ENCODE results near the gene SYCE1L. TPM values are rescaled to one million over a fixed set of nuclear protein-coding genes. Genes with fewer than 3 reads are reported as not detected.

Gene SYCE1L
- polyA plus RNA-seq, 2 of the 4 experiments (the other 2 are of a cell fraction): 1.4 to 6.6 TPM

GRCh38 chr16:77223184-77223583 is 24.0 kb downstream of the SYCE1L start (continued):
- TF ChIP-seq HOXA7 (CRISPR knock-in tag; IDR thresholded peaks at IDR 0.05) (no peak), TFCP2L1 (CRISPR knock-in tag; IDR thresholded peaks at IDR 0.05) (no peak)

GRCh38 chr16:77225182-77225581 is 26.0 kb downstream of the SYCE1L start:
- ATAC-seq (no peak), FAIRE-seq (no peak), DNase-seq (ENCODE audit: low read depth in 1 of 2, low spot score in 1 of 2) (no peak)
- Histone ChIP-seq H3K9me3 (no peaks in the 10 kb centered on the region), H3K4me1 (peaks cover 23% of the 10 kb centered on the region), H3K4me2 (no peak overlapping the region), H3K27ac (no peak overlapping the region), H3K4me3 (no peak overlapping the region)
- ChIA-PET CTCF (no interaction called here), POLR2A (no interaction called here)
- 96% methylated on average over 3 of the region's 3 CpGs for WGBS (ENCODE audit: missing lambda C conversion rate)
- TF ChIP-seq NFE2L2 (conservative IDR thresholded peaks at IDR 0.05; ENCODE audit: low read length) (no peak), HMGXB4 (CRISPR knock-in tag; IDR thresholded peaks at IDR 0.05; ENCODE audit: borderline replicate concordance) (no peak), SMC3 (IDR thresholded peaks at IDR 0.05) (no peak), POLR2AphosphoS2 (conservative IDR thresholded peaks at IDR 0.05; ENCODE audit: low read length) (no peak), PHF8 (IDR thresholded peaks at IDR 0.05; ENCODE audit: borderline replicate concordance, low read depth) (no peak), HOXB5 (CRISPR knock-in tag; IDR thresholded peaks at IDR 0.05) (no peak), MAFK (IDR thresholded peaks at IDR 0.05; ENCODE audit: partially characterized antibody) (no peak), POLR2A (IDR thresholded peaks at IDR 0.05; ENCODE audit: low read length) (no peak), FOSL2 (IDR thresholded peaks at IDR 0.05) (no peak), FOSL2 (CRISPR knock-in tag; IDR thresholded peaks at IDR 0.05) (no peak), HES2 (IDR thresholded peaks at IDR 0.05) (no peak), ZNF302 (CRISPR knock-in tag; IDR thresholded peaks at IDR 0.05) (no peak), RNF2 (IDR thresholded peaks at IDR 0.05; ENCODE audit: borderline replicate concordance, low read depth) (no peak), CBX2 (IDR thresholded peaks at IDR 0.05; ENCODE audit: borderline replicate concordance, low read depth) (no peak)

GRCh38 chr16:77227745-77228144 is 28.5 kb downstream of the SYCE1L start:
- H3K4me2 ChIP-seq: no peak overlapping the region

More at GRCh38 chr16:77227745-77228144, 28.5 kb downstream of the SYCE1L start:
- FAIRE-seq (no peak), DNase-seq (ENCODE audit: low read depth in 1 of 2, low spot score in 1 of 2) (no peak), ATAC-seq (no peak)
- ChIA-PET CTCF (interaction anchor here (0.8 to 18.1 kb wide), 2 partner anchors 9 to 356 kb away, joined by 3 to 475 read pairs; no protein-coding TSS in a partner anchor), POLR2A (no interaction called here)
- no peak for TF ChIP-seq RFX5 (IDR thresholded peaks at IDR 0.05)
- no peak for TF ChIP-seq E2F6 (IDR thresholded peaks at IDR 0.05; ENCODE audit: borderline replicate concordance, low read depth)
- no peak for TF ChIP-seq ZC3H11A (IDR thresholded peaks at IDR 0.05)
- no peak for TF ChIP-seq HOXB5 (CRISPR knock-in tag; IDR thresholded peaks at IDR 0.05)
- no peak for TF ChIP-seq RNF2 (IDR thresholded peaks at IDR 0.05; ENCODE audit: borderline replicate concordance, low read depth)
- no peak for TF ChIP-seq TP53 (CRISPR knock-in tag; IDR thresholded peaks at IDR 0.05)
- no peak for TF ChIP-seq HES2 (IDR thresholded peaks at IDR 0.05)
- TF ChIP-seq JUN (IDR thresholded peaks at IDR 0.05): no peak
- TF ChIP-seq CBX2 (IDR thresholded peaks at IDR 0.05; ENCODE audit: borderline replicate concordance, low read depth): no peak
- no peak for TF ChIP-seq REST (IDR thresholded peaks at IDR 0.05)
- TF ChIP-seq EP300 (IDR thresholded peaks at IDR 0.05): no peak
- no peak for TF ChIP-seq GATA3 (IDR thresholded peaks at IDR 0.05; ENCODE audit: borderline replicate concordance)
- no peak for TF ChIP-seq POLR2AphosphoS2 (conservative IDR thresholded peaks at IDR 0.05; ENCODE audit: low read length)
- TF ChIP-seq CEBPB (IDR thresholded peaks at IDR 0.05): no peak
- no peak for TF ChIP-seq ELK1 (IDR thresholded peaks at IDR 0.05; ENCODE audit: low read depth, low read length)
- TF ChIP-seq ZFP36 (IDR thresholded peaks at IDR 0.05; ENCODE audit: borderline replicate concordance, partially characterized antibody): no peak
- no peak for TF ChIP-seq CBX8 (IDR thresholded peaks at IDR 0.05)
- no peak for TF ChIP-seq KDM5A (IDR thresholded peaks at IDR 0.05)
- no peak overlapping the region for H3K27ac ChIP-seq
- no peaks in the 10 kb centered on the region for H3K9me3 ChIP-seq
- H3K4me1 ChIP-seq: peaks cover 6% of the 10 kb centered on the region; the same call in 2 of the 3 replicates
- no peak overlapping the region for H3K4me3 ChIP-seq
- WGBS (ENCODE audit: missing lambda C conversion rate): 74% methylated on average over 5 of the region's 5 CpGs

Data from A549 (cell line).